NCI-H2029 (cell line): ENCODE measurements around the gene SLC9A8.
"Not testable (repeated sequence)": the region's sequence is repeated elsewhere in the genome, so short reads cannot be mapped to it uniquely, and the experiment has no call there.

Experiments
- DNase-seq: peaks from one replicate; lab custom pipeline; 2025; lab: John Stamatoyannopoulos, UW

SLC9A8 gene

DNA sequence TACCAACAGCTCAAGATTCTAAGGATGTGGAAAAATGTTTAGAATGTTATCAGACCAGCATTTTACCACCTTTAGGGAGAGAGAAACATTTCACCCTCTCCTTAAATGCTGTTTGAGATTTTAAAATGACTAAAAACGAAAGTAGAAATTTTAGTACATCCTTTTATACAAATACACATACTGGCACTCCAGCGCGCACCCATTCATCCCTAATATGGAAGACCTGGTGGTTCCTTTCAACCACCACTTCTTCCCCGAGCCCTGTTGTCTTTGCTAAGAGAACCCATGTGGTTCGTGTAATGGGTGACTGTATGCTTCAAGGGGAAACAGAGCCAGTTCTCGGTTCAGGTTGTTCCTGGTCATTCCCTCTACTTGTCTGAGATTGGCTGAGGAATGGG is 81.4 kb downstream of the SLC9A8 start:
- peak; percentile 64 for DNase-seq

DNA sequence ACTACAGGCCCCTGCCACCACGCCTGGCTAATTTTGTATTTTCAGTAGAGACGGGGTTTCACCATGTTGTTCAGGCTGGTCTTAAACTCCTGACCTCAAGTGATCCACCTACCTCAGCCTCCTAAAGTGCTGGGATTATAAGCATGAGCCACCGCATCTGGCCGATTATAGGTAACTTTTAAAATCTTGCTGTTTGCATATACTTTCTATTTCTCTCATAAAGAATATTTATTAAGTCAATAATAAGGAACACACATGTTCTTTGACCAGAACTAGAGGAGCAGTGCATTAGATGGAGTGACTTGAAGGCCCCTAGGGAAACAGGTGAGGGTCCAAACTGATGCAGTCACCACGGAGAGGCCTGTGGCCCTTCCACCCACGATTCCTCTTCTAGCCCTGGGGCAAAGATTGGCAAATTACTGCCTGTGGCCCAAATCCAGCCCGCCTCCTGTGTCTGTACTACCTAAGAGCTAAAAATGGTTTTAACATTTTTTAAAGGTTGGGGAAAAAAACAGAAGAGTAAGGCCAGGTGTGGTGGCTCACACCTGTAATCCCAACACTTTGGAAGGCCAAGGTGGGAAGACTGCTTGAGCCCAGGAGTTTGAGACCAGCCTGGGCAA is 83.0 kb downstream of the SLC9A8 start:
- not testable (repeated sequence) for DNase-seq

DNA sequence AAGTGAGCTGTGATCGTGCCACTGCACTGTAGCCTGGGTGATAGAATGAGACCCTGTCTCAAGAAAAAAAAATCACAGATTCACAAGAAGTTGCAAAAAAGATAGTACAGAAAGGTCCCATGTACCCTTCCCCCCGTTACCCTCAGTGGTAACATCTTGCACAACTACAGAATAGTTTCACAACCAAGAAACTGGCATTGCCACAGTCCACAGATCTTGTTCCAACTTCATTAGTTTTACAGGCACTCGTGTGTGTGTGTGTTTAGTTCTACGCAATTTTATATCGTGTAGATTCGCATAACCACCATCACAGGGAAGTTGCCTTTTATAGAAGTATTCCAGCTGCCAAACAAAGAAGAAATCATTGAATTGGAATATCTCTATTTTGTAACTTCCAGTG is 83.6 kb downstream of the SLC9A8 start:
- DNase-seq, result no peak

DNA sequence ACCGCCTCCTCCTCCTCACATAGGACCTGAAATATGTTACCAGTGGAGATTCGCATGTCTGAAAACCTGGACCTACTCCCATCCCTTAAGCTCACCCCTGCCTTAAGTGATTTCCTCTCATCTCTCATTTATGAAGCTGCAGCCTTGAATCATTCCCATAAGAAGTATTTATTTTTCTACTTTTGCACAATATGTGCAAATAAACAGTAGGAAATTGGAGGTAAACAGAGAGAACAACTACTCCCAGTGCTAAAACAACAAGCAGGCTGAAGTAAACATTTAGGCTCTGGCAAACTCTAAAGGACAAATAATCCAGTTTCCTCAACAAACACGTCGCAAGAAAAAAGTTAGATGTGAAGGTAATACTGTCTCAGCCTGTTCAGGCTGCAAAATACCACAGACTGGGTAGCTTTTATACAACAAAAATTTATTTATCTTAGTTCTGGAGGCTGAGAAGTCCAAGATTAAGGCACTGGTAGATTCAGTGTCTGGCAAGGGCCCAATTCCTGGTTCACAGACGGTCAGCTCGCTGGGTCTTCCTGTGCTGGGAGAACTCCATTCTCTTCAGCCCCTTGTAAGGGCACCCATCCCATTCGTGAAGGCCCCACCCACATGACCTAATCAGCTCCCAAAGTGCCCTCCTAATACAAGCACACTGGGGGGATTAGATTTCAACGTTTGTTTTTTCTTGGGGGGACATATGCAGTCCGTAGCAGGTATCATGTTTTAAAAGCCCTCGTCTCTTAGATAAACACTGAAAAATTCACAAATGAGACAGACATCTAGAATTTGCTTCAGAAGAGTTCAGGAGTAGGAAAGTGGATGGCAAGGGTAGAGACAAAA is 87.1 kb downstream of the SLC9A8 start:
- DNase-seq, result peak; percentile 90

DNA sequence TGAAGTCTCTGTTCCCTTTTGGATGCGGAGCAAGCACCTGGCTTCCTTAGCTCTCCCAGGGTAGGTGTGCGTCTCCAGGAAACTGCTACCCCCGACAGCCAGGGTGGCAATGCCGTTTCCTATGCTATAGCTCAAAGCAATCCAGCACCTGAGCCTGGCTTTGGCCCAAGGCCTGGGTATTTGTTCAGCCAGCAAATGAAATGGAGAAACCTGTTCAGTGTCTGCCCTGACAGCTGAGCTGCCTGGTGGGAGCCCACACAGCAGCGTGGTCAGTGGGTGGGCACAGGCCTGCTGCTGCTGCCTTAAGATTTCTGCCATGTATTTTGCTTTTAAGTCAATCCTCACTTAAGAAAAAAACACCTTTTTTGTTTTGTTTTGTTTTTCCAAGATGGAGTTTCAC is 89.0 kb downstream of the SLC9A8 start:
- peak; percentile 79 for DNase-seq

DNA sequence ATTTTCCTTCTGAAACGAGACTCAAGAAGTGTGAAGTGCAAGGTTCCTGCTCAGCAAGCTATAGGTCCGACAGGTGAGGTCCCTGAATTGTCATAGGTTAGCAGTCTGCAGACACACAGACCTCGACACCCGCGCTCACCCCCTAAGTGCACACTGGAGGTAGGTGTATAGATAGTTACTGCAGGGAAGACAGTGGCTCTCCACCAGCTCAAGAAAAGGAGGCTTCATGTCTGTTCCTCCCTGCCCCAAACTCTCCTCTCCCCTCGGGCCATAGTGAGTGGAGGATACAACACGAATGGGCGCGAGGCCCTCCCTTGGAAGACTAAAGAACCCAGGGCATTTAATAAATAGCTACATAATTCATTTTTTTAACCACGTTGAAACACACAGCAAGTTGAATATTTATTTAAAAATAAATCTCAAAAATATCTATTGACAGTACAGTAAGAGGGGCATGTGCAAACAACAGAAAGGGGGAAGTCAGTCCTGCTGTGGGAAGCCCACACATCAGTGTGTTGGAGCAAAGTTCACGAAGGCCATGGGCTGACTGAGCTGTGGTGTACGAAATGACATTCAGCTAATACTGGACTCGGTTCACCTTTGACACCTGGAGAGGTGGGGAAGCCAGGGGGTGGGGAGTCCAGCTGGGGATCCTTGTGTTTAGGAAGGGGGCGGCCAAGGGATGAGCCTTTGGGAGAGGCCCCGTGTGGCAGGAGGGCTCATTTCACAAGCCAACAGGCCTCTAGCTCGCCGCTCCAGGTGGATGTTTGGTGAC is 92.0 kb downstream of the SLC9A8 start:
- DNase-seq, result no peak

DNA sequence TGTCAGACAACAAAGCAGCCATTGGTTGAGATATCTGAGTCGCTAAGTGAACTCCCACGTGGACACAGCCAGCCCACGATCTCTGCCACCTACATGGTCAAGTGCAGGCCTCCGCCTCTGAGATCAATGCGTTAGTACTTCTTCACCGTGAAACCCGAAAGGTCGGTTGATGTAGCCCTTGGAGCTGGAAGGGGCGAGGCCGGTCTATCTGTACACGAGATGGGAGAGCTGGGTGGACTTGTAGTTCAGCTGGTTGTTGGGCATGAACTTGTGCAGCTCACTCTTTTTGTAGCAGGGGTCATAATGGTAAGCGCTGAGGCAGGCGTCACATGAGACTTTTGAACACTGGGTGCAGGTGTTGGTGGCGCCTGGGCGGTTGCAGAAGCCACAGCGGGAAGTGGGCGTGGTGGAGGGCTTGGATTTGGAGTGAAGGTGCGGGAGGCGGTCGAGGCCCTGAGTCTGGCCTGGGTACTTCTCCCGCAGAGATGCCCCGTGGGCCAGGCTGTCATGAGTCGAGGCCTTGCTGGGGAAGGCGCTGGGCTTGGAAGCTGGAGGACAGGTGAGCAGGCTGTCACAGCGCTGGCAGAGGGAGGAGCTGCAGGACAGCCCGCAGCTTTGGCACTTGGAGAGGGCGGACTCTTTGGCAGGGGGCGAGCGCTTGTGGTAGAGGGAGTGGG is 92.9 kb downstream of the SLC9A8 start:
- no peak for DNase-seq

DNA sequence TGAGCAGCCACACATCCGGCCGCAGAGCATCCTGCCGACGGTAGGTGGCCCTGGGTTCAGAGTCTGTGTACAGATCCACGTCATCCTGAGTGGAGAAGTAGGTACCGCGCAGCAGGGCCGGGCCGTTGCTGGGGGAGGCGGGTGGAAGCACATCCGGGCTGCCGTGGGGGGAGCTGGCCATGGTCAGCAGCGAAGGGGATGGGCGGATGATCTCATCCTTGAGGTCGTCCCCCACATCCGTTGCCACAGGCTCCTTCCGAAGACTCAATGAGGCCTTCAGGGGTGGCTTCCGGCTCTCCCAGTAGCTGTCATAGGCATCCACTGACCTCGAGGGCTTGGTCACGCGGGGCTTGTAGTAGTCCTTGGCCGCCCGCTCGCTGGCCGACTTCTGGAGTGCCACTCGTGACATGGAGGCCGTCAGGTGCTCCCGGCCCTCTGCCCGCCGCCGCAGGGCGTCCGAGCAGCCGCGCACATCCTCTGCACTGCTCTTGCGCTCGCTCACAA is 93.5 kb downstream of the SLC9A8 start:
- DNase-seq, result no peak

DNA sequence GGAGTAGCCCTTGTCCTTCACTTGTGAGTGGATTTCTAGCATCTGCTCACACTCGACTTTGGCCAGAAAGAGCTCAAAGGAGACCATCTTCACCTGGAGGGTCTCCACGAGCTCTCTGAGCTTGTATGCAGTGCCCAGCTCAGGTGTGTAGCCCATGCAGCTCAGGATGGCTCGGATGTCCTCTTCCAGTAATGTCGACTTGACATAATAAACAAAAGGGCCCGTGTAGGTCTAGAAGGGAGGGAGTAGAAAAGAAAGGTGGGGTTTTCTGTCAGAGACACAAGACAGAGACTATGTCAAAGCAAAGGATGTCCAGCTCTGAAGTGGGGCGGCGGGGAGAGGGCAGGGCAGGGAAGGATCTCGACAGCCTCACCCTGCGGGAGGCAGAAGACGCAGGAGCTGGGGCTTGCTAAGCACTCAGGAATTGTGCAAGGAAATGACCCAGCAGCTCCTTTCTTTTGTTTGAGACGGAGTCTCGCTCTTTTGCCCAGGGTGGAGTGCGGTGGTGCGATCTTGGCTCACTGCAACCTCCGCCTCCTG is 94.1 kb downstream of the SLC9A8 start:
- no peak for DNase-seq

DNA sequence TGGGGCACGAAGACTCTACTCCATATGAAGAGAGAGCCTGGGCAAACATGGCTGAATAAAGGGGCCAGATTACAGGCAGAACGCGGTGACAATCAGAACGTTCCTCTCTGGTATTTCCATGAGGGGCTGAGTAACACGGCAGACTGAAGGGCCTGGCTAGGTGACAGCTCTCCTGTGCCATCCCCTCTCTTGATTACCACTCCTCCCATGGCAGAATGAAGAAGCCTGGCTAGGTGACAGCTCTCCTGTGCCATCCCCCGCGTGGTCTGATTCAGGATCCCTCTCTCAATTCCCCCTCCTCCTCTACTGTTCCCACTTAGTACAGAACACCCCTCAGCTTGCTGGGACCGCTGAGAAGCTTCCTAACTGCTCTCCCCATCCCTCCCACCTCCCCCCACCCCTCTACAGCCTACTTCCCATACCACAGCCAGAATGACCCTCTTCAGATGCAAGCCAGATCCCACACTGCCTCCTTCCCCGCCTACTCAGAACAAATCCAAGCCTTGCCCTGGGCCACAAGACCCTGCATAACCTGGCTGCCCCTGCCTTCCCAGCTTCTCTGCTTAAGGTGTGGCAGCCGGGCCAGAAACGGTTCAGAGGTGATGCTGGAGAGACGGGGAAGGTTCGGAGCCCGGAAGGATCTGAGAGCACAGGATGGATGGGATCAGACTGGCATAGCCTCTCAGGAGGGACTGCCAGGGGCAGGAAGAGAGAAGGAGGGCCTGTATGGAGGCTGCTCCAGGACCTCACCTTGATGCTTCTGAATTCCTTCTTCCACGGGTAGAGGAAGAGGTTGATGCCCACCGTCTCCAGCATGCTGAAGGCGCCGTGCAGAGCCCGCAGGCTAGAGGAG is 95.0 kb downstream of the SLC9A8 start:
- DNase-seq, result peak; percentile 84

DNA sequence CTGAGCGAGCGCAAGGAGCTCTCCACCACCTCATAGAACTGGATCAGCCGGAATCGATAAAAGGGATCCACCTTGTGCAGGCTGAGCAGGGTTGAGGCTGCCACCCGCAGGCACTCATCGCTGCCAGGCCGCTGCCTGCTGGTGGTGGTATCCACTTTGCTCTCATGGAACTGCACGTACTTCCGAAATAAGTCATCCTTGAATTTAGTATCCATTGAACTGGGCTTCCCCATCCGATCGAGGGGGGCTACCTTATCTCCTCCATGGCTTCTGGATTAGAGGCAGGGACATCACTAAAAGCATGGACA is 95.6 kb downstream of the SLC9A8 start:
- no peak for DNase-seq

DNA sequence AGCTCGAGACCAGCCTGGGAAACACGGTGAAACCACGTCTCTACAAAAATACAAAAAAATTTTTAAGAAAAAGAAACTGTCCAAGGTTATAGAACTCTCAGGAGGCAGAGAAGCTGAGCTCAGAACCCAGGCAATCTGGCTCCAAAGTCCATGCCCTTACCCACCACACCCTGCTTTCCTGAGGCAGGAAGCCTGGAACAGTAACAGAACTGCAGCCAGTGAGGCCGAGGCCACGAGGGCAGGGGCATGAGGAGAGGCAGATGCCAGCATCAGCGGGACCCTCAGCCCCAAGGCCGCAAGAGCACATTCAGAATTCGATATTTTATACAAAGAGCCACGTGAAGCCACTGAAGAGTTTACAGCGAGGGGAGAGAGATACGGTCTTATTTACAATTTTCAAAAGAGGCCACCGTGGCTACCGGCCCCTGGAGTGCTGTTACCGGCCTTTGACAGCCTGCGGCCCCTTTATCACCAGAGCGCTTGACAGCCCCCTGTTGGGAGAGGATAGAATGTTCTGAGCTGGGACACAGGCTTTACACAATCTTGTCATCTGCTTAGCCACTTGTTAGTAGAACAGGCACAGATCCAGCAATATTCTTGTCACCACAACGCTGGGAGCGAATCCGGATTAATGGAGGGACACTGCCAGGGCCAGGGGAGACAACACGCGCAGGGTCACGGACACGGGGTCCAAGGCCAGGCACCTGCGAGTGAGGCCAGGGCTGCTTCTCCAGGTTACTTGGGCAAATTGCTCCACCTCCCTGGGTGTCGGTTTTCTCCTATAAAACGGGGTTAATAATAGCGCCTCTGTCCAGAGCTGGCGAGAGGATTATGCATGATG is 97.1 kb downstream of the SLC9A8 start:
- no peak for DNase-seq

DNA sequence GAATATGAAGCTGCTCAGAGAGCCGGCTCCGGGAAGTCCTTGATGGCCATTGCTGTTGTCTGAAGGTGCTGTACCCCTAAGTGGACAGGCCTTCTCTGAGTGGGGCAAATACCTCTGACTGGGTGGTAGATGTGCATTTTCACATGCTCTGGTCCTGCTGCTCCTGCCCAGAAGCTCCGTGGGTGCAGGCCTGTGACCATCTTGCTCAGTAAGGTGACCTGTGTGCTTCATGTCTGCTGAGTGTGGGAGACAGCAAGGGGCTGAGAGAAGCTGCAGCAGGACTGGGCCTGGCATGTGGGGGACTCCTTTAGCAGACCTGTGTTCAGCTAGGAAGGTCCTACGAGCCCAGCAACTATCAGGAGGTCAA is 97.7 kb downstream of the SLC9A8 start:
- DNase-seq, result no peak

DNA sequence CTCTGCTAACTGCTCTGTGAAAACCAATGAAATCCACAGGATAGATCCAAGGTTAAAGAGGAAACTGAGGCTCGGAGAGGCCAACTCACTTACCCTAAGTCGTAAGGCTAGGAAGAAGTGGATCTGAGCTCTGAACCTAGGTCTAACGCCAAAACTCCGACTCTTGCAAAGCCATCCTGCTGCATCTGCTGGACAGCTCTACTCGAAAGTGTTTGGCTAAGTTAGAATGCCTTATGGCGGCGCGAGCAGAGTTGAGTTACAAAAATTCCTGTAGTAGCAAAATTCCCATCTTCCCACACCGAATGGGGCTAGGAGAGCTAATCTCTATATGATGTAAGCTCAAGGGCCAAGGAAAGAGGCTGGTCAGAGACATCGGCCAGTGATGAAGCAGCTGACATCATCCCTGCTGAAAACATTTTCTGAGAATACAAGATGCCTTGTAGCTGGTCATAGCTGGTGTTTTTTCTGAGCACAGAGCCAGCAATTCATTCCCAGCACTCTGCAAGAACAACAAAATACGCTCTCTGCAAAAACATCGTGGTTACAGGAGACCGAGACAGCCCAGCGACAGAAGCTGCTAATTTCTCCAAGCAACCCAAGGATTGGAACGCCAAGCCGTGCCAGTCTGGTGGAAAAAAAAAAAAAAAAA is 100.9 kb downstream of the SLC9A8 start:
- no peak for DNase-seq

DNA sequence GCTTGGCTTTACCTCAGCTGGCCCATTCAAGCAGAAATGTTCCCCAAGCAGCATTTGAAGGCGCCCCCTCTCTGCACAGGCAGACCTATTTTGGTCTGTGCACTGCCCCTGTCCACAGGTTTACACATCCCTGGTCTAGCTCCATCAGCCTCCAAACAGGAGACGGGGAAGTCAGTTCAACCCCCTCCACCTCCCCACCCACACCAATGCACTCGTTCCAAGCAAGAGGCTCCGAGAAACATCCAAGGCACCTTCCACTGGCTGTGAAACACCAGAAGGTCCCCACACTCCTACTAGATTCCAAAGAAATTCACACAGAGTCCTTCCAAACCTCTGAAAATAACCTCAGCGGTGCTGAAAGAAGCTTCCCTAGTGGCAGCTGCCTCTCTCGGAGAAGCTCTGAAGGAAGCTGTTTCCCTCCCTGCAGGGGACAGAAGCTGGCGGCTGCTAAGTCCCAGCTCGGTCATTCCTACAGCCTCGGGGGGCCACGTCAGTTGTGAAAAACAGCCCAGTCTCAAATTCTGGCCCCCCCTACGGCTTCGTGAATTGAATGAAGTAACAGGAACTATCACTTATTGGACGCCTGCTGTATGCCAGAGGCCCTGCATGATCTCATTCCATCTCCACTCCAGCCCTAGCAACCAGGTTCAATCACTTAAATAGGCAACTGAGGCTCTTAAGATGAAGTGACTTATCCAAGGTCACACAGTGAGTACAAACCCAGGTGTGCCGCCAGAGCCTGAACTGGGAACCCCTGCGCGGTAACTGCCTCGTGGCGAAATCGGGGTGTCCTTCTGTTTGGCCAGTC is 101.9 kb downstream of the SLC9A8 start:
- no peak for DNase-seq

DNA sequence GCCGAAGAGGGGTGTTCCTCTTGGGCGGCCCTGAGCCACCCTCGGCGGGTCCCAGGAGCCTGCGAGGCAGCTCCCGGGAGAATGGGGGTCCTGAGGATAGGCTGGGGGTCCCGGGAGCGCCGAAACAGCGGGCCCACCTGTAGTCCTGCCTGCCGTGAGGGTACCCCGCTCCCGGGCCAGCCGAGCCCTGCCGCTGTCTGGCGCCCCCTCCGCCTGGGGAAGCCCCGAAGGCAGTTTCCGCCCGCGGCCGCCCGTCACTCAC is 102.4 kb downstream of the SLC9A8 start:
- no peak for DNase-seq

DNA sequence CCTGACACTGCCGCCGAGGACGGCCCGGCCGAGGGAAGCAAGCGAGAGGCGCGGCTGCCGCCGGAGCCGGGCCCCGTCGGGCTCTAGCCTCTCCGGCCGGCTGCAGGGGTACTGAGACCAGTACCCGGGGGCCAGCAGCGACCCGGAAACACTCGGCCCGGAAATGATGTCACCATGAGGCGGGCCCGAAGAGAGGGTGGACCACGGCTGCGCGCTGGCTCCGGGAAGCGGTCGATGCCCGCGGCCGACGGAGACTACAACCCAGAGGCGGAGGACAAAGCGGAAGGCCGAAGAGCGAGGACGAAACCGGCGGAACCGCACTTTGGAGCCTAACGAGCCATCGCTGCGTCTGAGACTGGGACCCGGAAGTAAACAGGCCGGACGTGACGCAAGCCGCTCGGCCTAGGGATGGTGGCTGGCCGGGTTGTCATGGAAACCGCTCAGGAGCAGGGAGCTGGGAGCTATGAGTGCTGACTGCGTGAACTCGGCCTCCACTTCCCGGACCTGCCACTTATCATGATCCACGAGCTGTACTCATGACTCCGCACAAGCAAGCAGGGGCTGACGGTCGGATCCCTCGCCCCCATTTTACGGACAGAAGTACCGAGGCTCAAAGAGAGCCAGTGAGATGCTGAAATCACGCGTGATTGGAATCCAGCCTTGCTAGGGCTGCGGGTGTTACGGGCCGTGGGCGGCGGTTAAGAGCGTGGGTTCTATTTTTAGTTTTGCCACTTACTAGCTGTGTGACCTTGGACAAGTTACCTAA is 102.9 kb downstream of the SLC9A8 start, which contains the start of gene SPATA2:
Gene SPATA2 (minus strand): TSS at position 150 of the 766 bp plus-strand sequence. CDS start 7,039 bp downstream, outside the sequence.
- peak; percentile 97 for DNase-seq
